ENCODE results near the gene MTMR10.
A peak's percentile ranks its signal among the peaks of the same experiment; 100 is the strongest.

Gene MTMR10

GRCh38 chr15:30941520-30941919 is 49.9 kb downstream of the MTMR10 start:
- no peaks in the 10 kb centered on the region for H3K9me3 ChIP-seq (ENCODE audit: control insufficient read depth, low read length)
- H2BK5ac ChIP-seq (ENCODE audit: low read depth, low read length, poor library complexity, severe bottlenecking) = no peak overlapping the region
- no peak overlapping the region for H4K8ac ChIP-seq (ENCODE audit: low read length)
- H2AFZ ChIP-seq (ENCODE audit: low read depth, low read length) = no peak overlapping the region
- no peak overlapping the region for H3K18ac ChIP-seq (ENCODE audit: low read depth in 1 of 2, low read length in 2 of 2)
- DNase-seq = no peak
- H3K4me3 ChIP-seq (ENCODE audit: insufficient read depth in 1 of 2, low read depth in 1 of 2, low read length in 2 of 2) = no peak overlapping the region
- 94% methylated on average over 15 of the region's 15 CpGs for WGBS
- no peaks in the 10 kb centered on the region for H3K27me3 ChIP-seq (ENCODE audit: control insufficient read depth in 1 of 2, insufficient read depth in 1 of 2, low read length in 2 of 2)
- no peak overlapping the region for H2AK5ac ChIP-seq (ENCODE audit: low read length, severe bottlenecking)
- peaks cover 27% of the 10 kb centered on the region for H3K79me1 ChIP-seq (replicated peaks; ENCODE audit: low read length, poor library complexity, severe bottlenecking)
- no peak overlapping the region for H3K4me2 ChIP-seq (ENCODE audit: low read length, poor library complexity, severe bottlenecking)
- peaks cover 6% of the 10 kb centered on the region for H3K4me1 ChIP-seq (ENCODE audit: control insufficient read depth, insufficient read depth, low read depth, low read length)
- no peak overlapping the region for H2BK120ac ChIP-seq (ENCODE audit: low read depth, low read length)
- H4K91ac ChIP-seq (ENCODE audit: low read length) = no peak overlapping the region
- H2BK12ac ChIP-seq (ENCODE audit: low read length in 2 of 2) = no peak overlapping the region
- no peak overlapping the region for H3K23ac ChIP-seq (ENCODE audit: low read length in 2 of 2)
- H3K9ac ChIP-seq (ENCODE audit: low read length) = no peak overlapping the region
- H2BK15ac ChIP-seq (ENCODE audit: low read depth, poor library complexity, severe bottlenecking) = no peak overlapping the region
- H3K14ac ChIP-seq (ENCODE audit: low read length in 2 of 2) = no peak overlapping the region
- peaks cover 53 to 95% of the 10 kb centered on the region in 2 experiments for H3K36me3 ChIP-seq (ENCODE audit: control insufficient read depth in 1 of 2, insufficient read depth in 2 of 2, low read depth in 1 of 2, low read length in 2 of 2)
- no peak overlapping the region for H3K4ac ChIP-seq (ENCODE audit: low read depth in 1 of 2, low read length in 2 of 2)
- no peak overlapping the region for H3K27ac ChIP-seq (ENCODE audit: low read length, poor library complexity, severe bottlenecking)

GRCh38 chr15:30940359-30940758 is 51.1 kb downstream of the MTMR10 start:
- Histone ChIP-seq H3K23ac (ENCODE audit: low read length in 2 of 2) (no peak overlapping the region), H3K4ac (ENCODE audit: low read depth in 1 of 2, low read length in 2 of 2) (no peak overlapping the region), H2BK12ac (ENCODE audit: low read length in 2 of 2) (no peak overlapping the region), H2AFZ (ENCODE audit: low read depth, low read length) (no peak overlapping the region), H3K27ac (ENCODE audit: low read length, poor library complexity, severe bottlenecking) (peak overlapping the region; percentile 36), H3K79me1 (replicated peaks; ENCODE audit: low read length, poor library complexity, severe bottlenecking) (peaks cover 22% of the 10 kb centered on the region), H3K14ac (ENCODE audit: low read length in 2 of 2) (no peak overlapping the region), H4K91ac (ENCODE audit: low read length) (no peak overlapping the region), H3K4me2 (ENCODE audit: low read length, poor library complexity, severe bottlenecking) (no peak overlapping the region), H3K9ac (ENCODE audit: low read length) (no peak overlapping the region), H3K4me3 (ENCODE audit: insufficient read depth in 1 of 2, low read depth in 1 of 2, low read length in 2 of 2) (no peak overlapping the region), H2BK5ac (ENCODE audit: low read depth, low read length, poor library complexity, severe bottlenecking) (no peak overlapping the region), H2BK120ac (ENCODE audit: low read depth, low read length) (no peak overlapping the region), H3K36me3 (ENCODE audit: control insufficient read depth in 1 of 2, insufficient read depth in 2 of 2, low read depth in 1 of 2, low read length in 2 of 2) (peaks cover 42 to 90% of the 10 kb centered on the region in 2 experiments), H3K4me1 (ENCODE audit: control insufficient read depth, insufficient read depth, low read depth, low read length) (peaks cover 6% of the 10 kb centered on the region), H3K27me3 (ENCODE audit: control insufficient read depth in 1 of 2, insufficient read depth in 1 of 2, low read length in 2 of 2) (no peaks in the 10 kb centered on the region), H4K8ac (ENCODE audit: low read length) (no peak overlapping the region), H3K9me3 (ENCODE audit: control insufficient read depth, low read length) (no peaks in the 10 kb centered on the region), H2BK15ac (ENCODE audit: low read depth, poor library complexity, severe bottlenecking) (no peak overlapping the region), H2AK5ac (ENCODE audit: low read length, severe bottlenecking) (peak overlapping the region; percentile 36), H3K18ac (ENCODE audit: low read depth in 1 of 2, low read length in 2 of 2) (no peak overlapping the region)
- no peak for DNase-seq
- WGBS = 95% methylated on average over 4 of the region's 4 CpGs

DNA sequence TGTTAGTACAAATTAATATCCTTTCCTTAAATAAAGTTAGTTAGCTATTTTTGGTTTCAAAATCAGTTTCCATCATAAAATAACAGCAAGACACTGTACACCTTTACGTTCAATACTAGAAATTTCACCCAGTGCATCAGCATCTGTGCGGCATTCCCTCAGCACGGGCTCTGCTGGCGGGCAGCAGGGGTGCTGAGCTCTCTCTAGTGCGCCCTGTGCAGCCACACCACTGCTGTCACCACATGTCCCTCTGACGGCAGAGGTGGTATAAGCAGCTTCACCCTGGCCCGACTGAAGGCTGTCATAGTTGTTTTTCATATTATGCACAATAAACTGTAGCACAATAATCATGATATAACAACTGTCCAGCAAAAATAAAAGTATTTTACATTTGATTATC is 52.3 kb downstream of the MTMR10 start:
- Histone ChIP-seq H3K27ac (ENCODE audit: low read length, poor library complexity, severe bottlenecking) (no peak overlapping the region), H3K4me3 (ENCODE audit: insufficient read depth in 1 of 2, low read depth in 1 of 2, low read length in 2 of 2) (no peak overlapping the region), H2AK5ac (ENCODE audit: low read length, severe bottlenecking) (no peak overlapping the region), H3K14ac (ENCODE audit: low read length in 2 of 2) (no peak overlapping the region), H4K91ac (ENCODE audit: low read length) (no peak overlapping the region), H2AFZ (ENCODE audit: low read depth, low read length) (no peak overlapping the region), H3K27me3 (ENCODE audit: control insufficient read depth in 1 of 2, insufficient read depth in 1 of 2, low read length in 2 of 2) (no peaks in the 10 kb centered on the region), H2BK5ac (ENCODE audit: low read depth, low read length, poor library complexity, severe bottlenecking) (no peak overlapping the region), H2BK15ac (ENCODE audit: low read depth, poor library complexity, severe bottlenecking) (no peak overlapping the region), H3K9ac (ENCODE audit: low read length) (no peak overlapping the region), H3K18ac (ENCODE audit: low read depth in 1 of 2, low read length in 2 of 2) (no peak overlapping the region), H3K23ac (ENCODE audit: low read length in 2 of 2) (no peak overlapping the region), H3K79me1 (replicated peaks; ENCODE audit: low read length, poor library complexity, severe bottlenecking) (peaks cover 19% of the 10 kb centered on the region), H3K4me1 (ENCODE audit: control insufficient read depth, insufficient read depth, low read depth, low read length) (peaks cover 6% of the 10 kb centered on the region), H3K4me2 (ENCODE audit: low read length, poor library complexity, severe bottlenecking) (no peak overlapping the region), H3K9me3 (ENCODE audit: control insufficient read depth, low read length) (no peaks in the 10 kb centered on the region), H2BK12ac (ENCODE audit: low read length in 2 of 2) (no peak overlapping the region), H3K4ac (ENCODE audit: low read depth in 1 of 2, low read length in 2 of 2) (no peak overlapping the region), H2BK120ac (ENCODE audit: low read depth, low read length) (no peak overlapping the region), H3K36me3 (ENCODE audit: control insufficient read depth in 1 of 2, insufficient read depth in 2 of 2, low read depth in 1 of 2, low read length in 2 of 2) (peaks cover 37 to 90% of the 10 kb centered on the region in 2 experiments), H4K8ac (ENCODE audit: low read length) (no peak overlapping the region)
- DNase-seq = no peak
- 98% methylated on average over 7 of the region's 7 CpGs for WGBS

DNA sequence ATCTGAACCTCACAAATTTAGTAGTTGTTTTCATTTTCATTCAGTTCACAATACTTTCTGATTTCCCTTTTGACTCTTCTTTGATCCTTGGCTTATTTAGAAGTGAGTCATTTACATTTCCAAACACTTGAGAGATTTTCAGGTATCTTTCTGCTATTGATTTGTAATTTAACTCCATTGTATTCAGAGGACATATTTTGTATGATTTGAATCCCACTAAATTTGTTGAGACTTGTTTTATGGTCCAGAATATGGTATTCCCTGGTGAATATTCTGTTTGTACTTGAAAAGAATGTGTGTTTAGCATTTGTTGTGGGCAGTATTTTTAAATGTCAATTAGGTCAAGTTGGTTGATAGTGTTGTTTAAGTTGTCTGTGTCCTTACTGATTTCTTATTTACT is 58.1 kb downstream of the MTMR10 start:
- no peak overlapping the region for H3K9ac ChIP-seq (ENCODE audit: low read length)
- no peak overlapping the region for H2BK15ac ChIP-seq (ENCODE audit: low read depth, poor library complexity, severe bottlenecking)
- H3K23ac ChIP-seq (ENCODE audit: low read length in 2 of 2) = no peak overlapping the region
- H3K4me2 ChIP-seq (ENCODE audit: low read length, poor library complexity, severe bottlenecking) = no peak overlapping the region
- H3K27ac ChIP-seq (ENCODE audit: low read length, poor library complexity, severe bottlenecking) = no peak overlapping the region
- H3K27me3 ChIP-seq (ENCODE audit: control insufficient read depth in 1 of 2, insufficient read depth in 1 of 2, low read length in 2 of 2) = no peaks in the 10 kb centered on the region
- no peak overlapping the region for H2BK120ac ChIP-seq (ENCODE audit: low read depth, low read length)
- H4K8ac ChIP-seq (ENCODE audit: low read length) = no peak overlapping the region
- H3K14ac ChIP-seq (ENCODE audit: low read length in 2 of 2) = no peak overlapping the region
- H3K36me3 ChIP-seq (ENCODE audit: control insufficient read depth in 1 of 2, insufficient read depth in 2 of 2, low read depth in 1 of 2, low read length in 2 of 2) = peaks cover 25 to 59% of the 10 kb centered on the region in 2 experiments
- H2BK12ac ChIP-seq (ENCODE audit: low read length in 2 of 2) = no peak overlapping the region
- no peak overlapping the region for H3K4ac ChIP-seq (ENCODE audit: low read depth in 1 of 2, low read length in 2 of 2)
- peaks cover 6% of the 10 kb centered on the region for H3K79me1 ChIP-seq (replicated peaks; ENCODE audit: low read length, poor library complexity, severe bottlenecking)
- H3K4me3 ChIP-seq (ENCODE audit: insufficient read depth in 1 of 2, low read depth in 1 of 2, low read length in 2 of 2) = no peak overlapping the region
- H3K9me3 ChIP-seq (ENCODE audit: control insufficient read depth, low read length) = no peaks in the 10 kb centered on the region
- H2AK5ac ChIP-seq (ENCODE audit: low read length, severe bottlenecking) = no peak overlapping the region
- H2AFZ ChIP-seq (ENCODE audit: low read depth, low read length) = no peak overlapping the region
- DNase-seq = no peak
- peaks cover 7% of the 10 kb centered on the region for H3K4me1 ChIP-seq (ENCODE audit: control insufficient read depth, insufficient read depth, low read depth, low read length)
- H4K91ac ChIP-seq (ENCODE audit: low read length) = no peak overlapping the region
- no peak overlapping the region for H2BK5ac ChIP-seq (ENCODE audit: low read depth, low read length, poor library complexity, severe bottlenecking)
- no peak overlapping the region for H3K18ac ChIP-seq (ENCODE audit: low read depth in 1 of 2, low read length in 2 of 2)
